ENCODE data around the gene CYFIP1. TPM values are rescaled to one million over a fixed set of nuclear protein-coding genes. Genes with fewer than 3 reads are reported as not detected.

Gene CYFIP1
- total and polyA plus RNA-seq, 2 of the 8 experiments (the other 6 are each of a cell fraction or from before 2014, with no cell fraction given): 38.6 to 81.7 TPM

- no peak overlapping the region for H2BK120ac ChIP-seq (replicated peaks; ENCODE audit: low read depth, low read length)
- H4K8ac ChIP-seq (ENCODE audit: extremely low read depth, insufficient read depth, low read length): no peak overlapping the region
- no peaks in the 10 kb centered on the region; a peak in 1 of 7 replicates for H3K27me3 ChIP-seq (replicated peaks in 1 of 4; ENCODE audit: control insufficient read depth in 3 of 4, extremely low read depth in 1 of 4, insufficient read depth in 3 of 4, low read length in 3 of 4)
- H3K36me3 ChIP-seq (ENCODE audit: control insufficient read depth in 2 of 4, insufficient read depth in 4 of 4, low read length in 3 of 4): peaks cover 0 to 3% (median 0%) of the 10 kb centered on the region in 4 experiments; a peak in 3 of 8 replicates
- H3K79me2 ChIP-seq (ENCODE audit: control insufficient read depth in 1 of 2, insufficient read depth in 2 of 2, low read length in 2 of 2): no peaks in the 10 kb centered on the region
- no peak overlapping the region for H2BK5ac ChIP-seq (ENCODE audit: low read depth, low read length)
- no peak overlapping the region for H2AK5ac ChIP-seq (ENCODE audit: low read depth, low read length)
- no peak overlapping the region for H4K5ac ChIP-seq (ENCODE audit: insufficient read length, low read depth, low read length)
- no peak overlapping the region for H3K4ac ChIP-seq (replicated peaks; ENCODE audit: insufficient read length, low read depth, low read length)
- H2AFZ ChIP-seq (ENCODE audit: low read length): no peak overlapping the region
- H3K4me3 ChIP-seq (ENCODE audit: extremely low read depth in 1 of 4, insufficient read depth in 2 of 4, low read depth in 3 of 4, low read length in 4 of 4): no peak overlapping the region
- no peaks in the 10 kb centered on the region for H3K9me3 ChIP-seq (ENCODE audit: insufficient read depth in 2 of 2, low read depth in 1 of 2, low read length in 1 of 2)
- no peak overlapping the region for H3K27ac ChIP-seq (ENCODE audit: low read depth, low read length)
- H2BK15ac ChIP-seq (ENCODE audit: low read length): no peak overlapping the region
- H3K4me1 ChIP-seq (replicated peaks in 1 of 4; ENCODE audit: control insufficient read depth in 3 of 4, insufficient read depth in 4 of 4, low read length in 3 of 4): no peaks in the 10 kb centered on the region
- no peak overlapping the region for H2BK12ac ChIP-seq (ENCODE audit: low read depth, low read length)
- no peak overlapping the region for H3K56ac ChIP-seq (replicated peaks; ENCODE audit: insufficient read length, low read depth, low read length)
- H2BK20ac ChIP-seq (ENCODE audit: low read length): no peak overlapping the region
- DNase-seq (ENCODE audit: low read depth in 1 of 2, low spot score in 2 of 2): no peak
- H3K23me2 ChIP-seq (ENCODE audit: low read depth, low read length): 0 out of 2 replicates have a peak, but pooled peaks cover 2% of the 10 kb centered on the region
- no peak overlapping the region for H3K23ac ChIP-seq (ENCODE audit: insufficient read length)
- CTCF ChIA-PET (ENCODE audit: partially characterized antibody): no interaction called here
- H3K18ac ChIP-seq (ENCODE audit: extremely low read depth, low read length): no peak overlapping the region
- WGBS, 2 experiments (ENCODE audit: extremely low coverage in 1 of 2, insufficient coverage in 1 of 2, insufficient read length in 1 of 2, insufficient replicate concordance in 2 of 2, low coverage in 1 of 2, low lambda C conversion rate in 2 of 2, missing lambda C conversion rate in 1 of 2): 96% methylated on average over 11 of the region's 11 CpGs; no CpG with 5 or more reads in 1 of the 2 experiments
- H3K14ac ChIP-seq (ENCODE audit: insufficient read length): no peak overlapping the region
- no peak overlapping the region for H3K4me2 ChIP-seq (ENCODE audit: insufficient read depth in 1 of 2, low read depth in 2 of 2, low read length in 2 of 2)
- peaks cover 2 to 5% of the 10 kb centered on the region in 2 experiments for H4K20me1 ChIP-seq (replicated peaks in 1 of 2; ENCODE audit: control insufficient read depth in 1 of 2, insufficient read depth in 2 of 2, low read length in 2 of 2)
- POLR2A ChIA-PET (ENCODE audit: partially characterized antibody): no interaction called here
- H3K9ac ChIP-seq (replicated peaks in 1 of 4; ENCODE audit: extremely low read depth in 1 of 4, low read depth in 3 of 4, low read length in 3 of 4): no peak overlapping the region
- FAIRE-seq: no peak
- H4K91ac ChIP-seq (replicated peaks; ENCODE audit: insufficient read length, low read length): no peak overlapping the region
- no peak for TF ChIP-seq CEBPB (IDR thresholded peaks at IDR 0.05; ENCODE audit: low read depth, low read length)
- TF ChIP-seq GTF2F1 (IDR thresholded peaks at IDR 0.05; ENCODE audit: borderline replicate concordance, low read depth, low read length): no peak
- TF ChIP-seq POU5F1 (IDR thresholded peaks at IDR 0.05; ENCODE audit: low read depth, low read length): no peak
- TF ChIP-seq SP2 (IDR thresholded peaks at IDR 0.05; ENCODE audit: low read length): no peak
- TF ChIP-seq KDM5A (IDR thresholded peaks at IDR 0.05; ENCODE audit: low read length): no peak
- TF ChIP-seq RAD21 (IDR thresholded peaks at IDR 0.05 in 1 of 2, conservative IDR thresholded peaks at IDR 0.05 in 1 of 2; ENCODE audit: low read depth in 2 of 2, low read length in 2 of 2): no peak
- H3K79me1 ChIP-seq (ENCODE audit: low read depth, low read length): no peaks in the 10 kb centered on the region
These were observed 75.4 kb downstream of the CYFIP1 start for GRCh38 chr15:22904736-22905135.

Measured in H1 (cell line).